GM19324 (cell line): Measurements from ENCODE around the gene NLRP6.

ENCODE experiments used
- ATAC-seq: cut with Tn5 transposase; IDR thresholded peaks from one replicate; pipeline ENCODE4 v1.9.1; 2021; ENCODE audit warnings: mild to moderate bottlenecking, moderate library complexity; ENCODE audit not compliant: unreplicated experiment, low FRiP score

Gene NLRP6

DNA sequence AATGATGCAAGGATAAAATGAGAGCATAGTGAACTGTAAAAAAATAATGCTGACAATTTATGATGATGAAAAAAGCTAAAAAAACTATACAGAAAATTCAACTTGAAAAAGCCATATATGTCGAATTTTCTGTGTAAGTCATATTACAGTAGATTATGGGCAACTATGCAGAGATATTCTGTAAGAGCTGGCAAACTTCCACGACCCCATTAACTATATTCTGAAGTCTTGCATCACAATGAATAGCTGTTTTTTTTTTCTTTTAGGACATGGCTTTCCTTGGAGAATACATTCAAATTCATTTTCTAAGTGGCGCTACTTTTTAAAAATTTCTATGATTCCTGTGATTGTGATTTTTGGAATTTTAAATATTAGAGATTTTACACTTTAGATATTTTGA, 23.0 kb upstream of the NLRP6 start:
- ATAC-seq = no peak

DNA sequence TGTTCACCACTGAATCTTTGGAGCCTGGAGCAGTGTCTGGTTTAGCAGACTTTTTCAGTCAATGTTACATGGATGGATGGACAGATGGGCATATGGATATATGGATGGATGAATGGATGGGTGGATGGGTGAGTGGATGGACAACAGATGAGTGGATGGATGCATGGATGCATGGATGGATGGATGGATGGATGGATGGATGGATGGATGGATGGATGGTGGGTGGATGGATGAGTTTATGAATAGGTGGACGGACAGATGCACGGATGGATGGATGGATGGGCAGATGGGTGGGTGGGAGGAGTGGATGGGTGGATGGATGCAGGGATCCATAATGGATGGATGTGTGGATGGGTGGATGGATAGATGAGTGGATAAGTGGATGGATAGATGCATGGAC, 22.4 kb upstream of the NLRP6 start:
- no peak for ATAC-seq

DNA sequence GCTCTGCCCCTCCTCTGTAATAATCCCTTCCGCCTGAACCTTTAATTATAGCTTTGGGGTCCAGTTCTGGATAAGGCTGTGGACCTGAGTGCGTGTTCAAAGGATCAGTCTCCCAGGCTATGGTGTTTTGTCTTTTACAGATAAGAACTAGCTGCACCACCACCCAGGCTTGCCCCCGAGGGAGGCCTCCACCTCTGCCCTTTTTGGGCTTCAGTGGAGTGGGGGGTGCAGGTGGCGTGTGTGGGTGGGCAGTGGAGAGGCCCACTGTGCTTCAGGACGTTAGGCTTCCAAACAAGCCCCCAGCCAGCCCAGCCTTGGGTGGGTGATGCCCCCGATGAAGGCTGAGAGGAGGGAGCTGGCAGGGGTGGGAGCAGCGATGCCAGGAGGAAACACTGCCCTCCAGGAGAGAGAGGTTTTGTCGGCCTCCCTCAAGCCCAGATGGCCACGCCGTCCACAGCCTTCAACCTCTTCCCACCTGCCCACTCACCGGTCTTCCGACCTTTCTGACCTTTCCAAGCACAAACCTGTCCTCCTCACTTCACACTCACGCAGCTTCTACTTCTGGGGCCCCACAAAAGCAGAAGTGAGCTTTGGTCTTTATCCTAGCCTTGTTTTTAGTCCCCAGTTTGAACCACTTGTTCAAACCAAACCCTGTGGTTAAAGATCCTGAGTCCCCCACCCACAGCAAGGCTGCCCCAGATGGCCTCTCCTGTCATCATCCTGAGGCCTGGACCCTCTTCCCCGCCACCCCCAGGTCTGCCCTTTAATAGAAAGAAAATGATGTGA, 21.1 kb upstream of the NLRP6 start:
- no peak for ATAC-seq

DNA sequence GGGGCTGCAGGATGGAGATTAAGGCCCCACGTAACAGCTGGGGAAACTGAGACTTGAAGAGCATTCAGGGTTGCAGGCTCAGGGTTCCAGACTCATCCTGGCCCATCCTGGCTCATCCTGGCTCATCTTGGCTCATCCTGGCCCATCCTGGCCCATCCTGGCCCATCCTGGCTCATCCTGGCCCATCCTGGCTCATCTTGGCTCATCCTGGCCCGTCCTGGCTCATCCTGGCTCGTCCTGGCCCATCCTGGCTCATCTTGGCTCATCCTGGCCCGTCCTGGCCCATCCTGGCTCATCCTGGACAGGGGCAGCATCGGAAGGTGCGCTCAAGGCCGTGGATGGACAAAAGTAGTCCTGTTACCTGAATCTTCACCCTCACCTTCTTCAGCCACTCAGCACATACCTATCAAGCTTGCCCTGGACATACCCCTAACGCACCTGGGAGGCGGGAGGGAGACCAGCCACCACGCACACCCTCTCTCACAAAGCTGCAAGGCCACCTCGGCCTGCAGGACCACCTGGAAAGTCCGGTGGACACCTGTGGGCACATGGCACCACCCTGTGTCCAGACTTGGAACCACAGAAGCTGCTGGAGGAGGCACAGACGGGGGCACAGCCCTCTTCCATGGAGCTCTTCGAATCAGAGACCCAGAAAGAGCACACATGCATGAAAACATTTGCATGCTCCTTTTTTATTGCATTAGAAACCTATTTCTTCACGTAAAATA, 20.3 kb upstream of the NLRP6 start:
- ATAC-seq = no peak

DNA sequence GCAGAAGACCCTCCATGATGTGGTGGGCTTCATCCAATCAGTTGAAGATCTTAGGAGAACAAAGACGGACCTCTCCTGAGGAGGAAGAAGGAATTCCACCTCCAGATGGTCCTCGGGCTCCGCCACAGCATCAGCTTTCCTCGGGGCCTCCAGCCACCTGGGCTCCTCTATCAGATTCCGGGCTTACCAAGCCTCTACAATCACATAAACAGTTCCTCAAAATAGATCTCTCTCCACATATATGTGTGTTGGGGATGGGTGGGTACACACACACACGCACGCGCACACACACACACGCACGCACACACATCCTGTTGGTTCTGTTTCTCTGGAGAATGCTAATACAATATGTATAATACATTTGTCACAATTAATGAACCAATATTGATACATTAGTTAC, 18.8 kb upstream of the NLRP6 start:
- ATAC-seq = no peak

- ATAC-seq = no peak
These were observed 16.6 kb upstream of the NLRP6 start for GRCh38 chr11:261624-262023.

- ATAC-seq = no peak
These were observed 11.3 kb upstream of the NLRP6 start for GRCh38 chr11:266676-267439.

DNA sequence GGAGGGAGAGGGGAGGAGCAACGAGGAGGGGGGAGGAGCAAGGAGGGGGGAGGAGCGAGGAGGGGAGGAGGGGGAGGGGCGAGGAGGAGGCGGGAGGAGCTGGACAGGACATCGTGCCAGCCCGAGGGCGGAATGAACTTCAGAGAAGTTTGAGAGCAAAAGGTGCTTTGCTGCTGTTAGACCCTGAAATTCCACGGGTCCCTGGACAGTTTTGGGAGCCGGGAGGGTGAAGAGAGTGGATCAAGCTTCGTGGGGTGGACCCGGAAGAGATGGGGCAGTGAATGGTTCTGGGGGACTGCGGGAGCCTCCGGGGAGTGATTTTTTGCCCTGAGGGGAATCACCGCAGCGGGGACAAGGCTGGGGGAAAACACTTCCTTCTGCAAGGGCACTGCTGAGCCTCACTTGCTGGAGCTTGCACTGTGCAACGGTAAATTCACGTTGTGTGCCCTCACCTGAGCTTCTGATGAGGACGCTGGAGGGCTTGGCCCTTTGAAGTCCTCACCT, 10.7 kb upstream of the NLRP6 start:
- ATAC-seq = no peak

DNA sequence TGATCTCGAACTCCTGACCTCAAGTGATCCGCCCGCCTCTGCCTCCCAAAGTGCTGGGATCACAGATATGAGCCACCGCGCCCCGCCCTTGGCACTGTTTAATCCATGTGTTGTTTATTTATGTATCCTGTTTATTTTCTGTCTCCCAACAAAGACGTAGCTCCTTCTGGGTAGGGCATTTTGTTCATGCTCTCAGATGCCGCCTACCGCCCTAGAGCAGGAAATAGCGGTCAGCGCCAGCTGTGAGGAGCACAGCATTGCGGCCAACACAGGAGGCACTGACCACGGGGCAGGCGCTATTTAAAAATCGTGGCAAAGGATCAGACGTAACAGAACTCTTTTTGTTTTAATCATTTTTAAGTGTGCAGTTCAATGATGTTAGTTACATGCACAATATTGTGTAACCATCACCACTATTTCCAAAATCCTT, 9.5 kb upstream of the NLRP6 start:
- peak; percentile 57 for ATAC-seq

- peak; percentile 77 for ATAC-seq
These were observed 8.9 kb upstream of the NLRP6 start for GRCh38 chr11:269146-269890.

DNA sequence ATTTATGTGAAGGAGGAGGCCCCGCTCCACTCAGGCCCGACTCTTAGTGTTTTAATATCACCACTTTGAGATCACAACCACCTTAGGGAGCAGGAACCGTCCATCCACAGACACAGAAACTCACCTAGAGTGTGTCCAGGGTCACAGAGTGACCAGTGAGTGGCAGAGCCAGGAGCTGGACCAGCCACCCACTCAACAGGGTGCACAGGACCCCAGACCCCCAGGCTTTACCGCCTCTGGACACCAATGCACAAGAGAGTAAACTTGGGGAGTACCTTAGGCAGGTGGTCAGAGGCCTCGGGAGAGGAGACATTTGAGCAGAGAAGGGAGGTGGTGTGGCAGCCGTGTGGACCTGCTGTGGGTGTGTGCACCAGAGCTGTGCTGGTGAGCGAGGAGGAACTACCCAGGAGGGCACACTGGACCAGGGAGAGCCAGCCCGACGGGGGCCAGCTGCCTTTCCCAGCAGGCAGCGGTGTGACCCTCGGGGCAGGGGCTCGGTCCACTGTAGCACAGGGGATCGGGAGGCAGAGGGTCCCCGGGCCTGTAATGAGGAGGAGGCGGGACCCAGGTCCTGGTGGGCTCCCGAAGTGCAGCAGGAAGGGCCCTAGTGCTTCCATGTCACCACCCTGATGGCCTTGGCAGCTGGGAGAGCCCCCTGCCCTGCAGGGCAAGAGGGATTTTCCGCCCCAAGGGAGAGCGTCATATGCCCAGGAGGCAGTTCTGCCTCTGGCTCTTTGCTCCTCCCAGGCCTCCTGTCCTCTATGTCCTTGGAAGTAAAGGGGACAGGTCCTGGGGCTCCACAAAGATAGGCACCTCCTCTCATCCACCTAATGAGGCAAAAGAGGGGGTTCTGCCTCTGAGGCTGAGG, 7.5 kb upstream of the NLRP6 start:
- ATAC-seq = no peak

DNA sequence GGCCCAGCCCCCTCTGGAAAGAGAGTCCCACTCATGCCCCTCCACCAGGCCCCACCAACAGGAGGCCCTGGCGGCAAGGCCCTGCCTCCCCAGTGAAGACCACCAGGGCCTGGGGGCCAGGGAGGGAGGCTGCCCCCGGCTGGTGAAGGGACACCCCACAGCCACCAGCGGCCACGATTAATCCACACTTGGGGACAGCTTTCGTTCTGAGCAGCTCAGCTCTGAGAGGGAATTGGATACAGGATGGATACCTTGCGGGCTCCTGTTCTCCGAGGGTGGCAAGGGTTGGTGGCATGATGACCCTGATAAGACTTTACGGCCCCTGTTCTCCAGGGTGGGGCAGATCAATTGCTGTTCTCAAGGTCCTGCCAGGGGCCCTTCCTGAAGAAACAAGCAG, 6.9 kb upstream of the NLRP6 start:
- no peak for ATAC-seq

DNA sequence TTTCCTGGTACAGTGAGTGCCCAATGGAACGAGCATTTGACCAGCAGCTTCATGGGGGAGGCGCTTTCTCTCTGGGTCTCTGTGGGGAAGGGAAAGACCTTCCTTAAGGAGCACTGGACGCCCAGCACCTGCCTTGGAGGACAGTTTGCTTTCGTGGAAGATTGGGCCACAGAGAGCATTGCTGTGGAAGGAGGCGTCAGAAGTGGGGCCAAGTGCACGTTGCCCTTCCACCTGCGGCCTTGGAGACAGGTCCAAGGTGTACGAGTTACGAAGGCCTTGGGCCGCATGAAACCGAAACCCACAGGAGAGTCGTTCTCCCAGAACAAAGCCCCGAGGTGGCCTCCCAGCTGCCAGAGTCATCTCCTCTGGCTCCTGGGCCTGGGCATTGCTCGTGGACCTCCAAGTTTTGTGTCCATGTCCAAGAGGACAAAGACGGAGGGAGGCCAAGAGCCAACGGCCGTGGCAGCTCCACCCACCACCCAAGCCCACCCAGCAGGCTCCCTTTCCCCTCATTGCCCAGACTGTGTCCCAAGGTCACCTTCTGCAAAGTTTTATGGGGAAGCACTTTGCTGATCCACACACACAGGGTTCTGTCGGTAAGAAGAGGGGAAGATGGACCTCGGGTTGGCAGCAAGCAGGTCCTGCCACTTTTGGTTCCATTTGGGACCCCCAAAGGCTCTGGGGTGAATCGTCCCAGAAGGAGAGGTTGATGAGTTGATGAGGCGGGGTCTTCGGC, 5.8 kb upstream of the NLRP6 start:
- ATAC-seq = no peak

DNA sequence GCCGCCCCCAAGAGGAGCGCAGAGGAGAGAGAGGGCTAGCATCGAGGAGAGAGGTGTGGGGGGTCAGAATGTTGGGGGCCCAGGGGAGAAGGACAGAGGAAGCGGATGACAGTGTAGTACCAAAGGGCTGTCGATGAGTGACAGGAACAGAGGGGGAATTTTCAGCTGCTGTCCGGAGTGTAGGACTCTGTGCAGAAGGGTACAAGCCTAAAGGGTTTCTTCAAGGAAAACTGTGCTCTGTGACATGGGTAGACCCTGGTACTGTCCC, 5.3 kb upstream of the NLRP6 start:
- ATAC-seq = no peak

GRCh38 chr11:276219-276618, 2.0 kb upstream of the NLRP6 start:
- no peak for ATAC-seq

- no peak for ATAC-seq
These were observed 1.1 kb downstream of the NLRP6 start for GRCh38 chr11:279040-279965.

GRCh38 chr11:279966-280705, 1.9 kb downstream of the NLRP6 start:
- no peak for ATAC-seq
